A549 (cell line): ENCODE results near the gene LSG1. TPM values are rescaled to one million over a fixed set of nuclear protein-coding genes. Genes with fewer than 3 reads are reported as not detected.

Experiments used
- ATAC-seq, 2 experiments: fragments of 200-7000 bp in 1 of 2; fragments of >200 bp in 1 of 2; cut with Nextera tagmentation in 1 of 2; cut with Tn5 transposase in 1 of 2; 3 replicates each; pipeline versions ENCODE4 v1.8.0 to v1.9.1; 2018 to 2020; ENCODE audit warnings: mild to moderate bottlenecking in 1 of 2, moderate library complexity in 1 of 2
- CTCF ChIA-PET: fragments of 300-600 bp; sonication (Branson Sonifier 250); formaldehyde crosslinking; extraction: SDS; loops from one replicate; lab custom pipeline; 2021; ENCODE audit warnings: antibody characterized with exemption, inconsistent platforms; lab: Yijun Ruan, JAX
- POLR2A ChIA-PET: fragments of 350-600 bp; formaldehyde crosslinking; extraction: SDS; loops from one replicate; lab custom pipeline; 2021; ENCODE audit warnings: antibody characterized with exemption, inconsistent platforms; lab: Yijun Ruan, JAX
- DNase-seq, 2 experiments: peaks; one replicate each; pipeline versions ENCODE4 v3.0.0 to v3.0.0-alpha.2; 2011 to 2016; ENCODE audit warnings: low read depth in 1 of 2, low spot score in 1 of 2
- FAIRE-seq: peaks from 2 replicates; lab custom pipeline; 2011; peaks lifted over from hg19 to GRCh38; lab: Jason Lieb, UNC
- H3K27ac ChIP-seq, 2 experiments: fragments of >200 bp; sonication (Bioruptor Twin); formaldehyde crosslinking; 3 replicates each; pipeline ENCODE4 v1.5.1; 2016 to 2017
- H3K4me1 ChIP-seq: fragments of >200 bp; sonication (Bioruptor Twin); formaldehyde crosslinking; 3 replicates; pipeline ENCODE4 v1.6.1; 2016
- H3K4me2 ChIP-seq: fragments of >200 bp; sonication (Bioruptor Twin); formaldehyde crosslinking; 3 replicates; pipeline ENCODE4 v1.6.1; 2016
- H3K4me3 ChIP-seq: fragments of >200 bp; sonication (Bioruptor Twin); formaldehyde crosslinking; 3 replicates; pipeline ENCODE4 v1.5.1; 2016
- H3K9me3 ChIP-seq: fragments of >200 bp; sonication (Bioruptor Twin); formaldehyde crosslinking; 3 replicates; pipeline ENCODE4 v1.6.1; 2016
- CHD2 ChIP-seq: fragments of 150-350 bp; IDR thresholded peaks from 2 replicates; pipeline ENCODE4 v1.6.1; 2014; ENCODE audit warnings: low read length; ENCODE audit not compliant: partially characterized antibody
- FOSB ChIP-seq: fragments of 250-450 bp; sonication (Bioruptor Pico); IDR thresholded peaks from 2 replicates; pipeline ENCODE4 v1.5.0; 2020; ENCODE audit warnings: mild to moderate bottlenecking, moderate library complexity
- HDAC2 ChIP-seq: fragments of 200-600 bp; sonication (generic); IDR thresholded peaks from 2 replicates; pipeline ENCODE4 v1.6.1; 2016
- HOXB13 ChIP-seq: fragments of 250-450 bp; sonication (Bioruptor Pico); IDR thresholded peaks from 2 replicates; pipeline ENCODE4 v1.5.0; 2020; ENCODE audit warnings: low read depth, mild to moderate bottlenecking, moderate library complexity
- HOXB5 ChIP-seq: fragments of 250-450 bp; sonication (Bioruptor Pico); IDR thresholded peaks from 2 replicates; pipeline ENCODE4 v1.5.0; 2020; ENCODE audit warnings: mild to moderate bottlenecking, moderate library complexity
- JUN ChIP-seq, 2 experiments: fragments of >200 bp; sonication (Bioruptor Twin); formaldehyde crosslinking; IDR thresholded peaks; 2 replicates in 1 of 2; 3 replicates in 1 of 2; pipeline ENCODE4 v1.6.1; 2016 to 2017
- JUNB ChIP-seq: fragments of >200 bp; sonication (Bioruptor Twin); formaldehyde crosslinking; IDR thresholded peaks from 2 replicates; pipeline ENCODE4 v1.6.1; 2016
- KDM1A ChIP-seq: fragments of 200-600 bp; sonication (generic); IDR thresholded peaks from 2 replicates; pipeline ENCODE4 v1.6.1; 2016; ENCODE audit warnings: low read depth, mild to moderate bottlenecking
- MAZ ChIP-seq: fragments of 150-350 bp; IDR thresholded peaks from 2 replicates; pipeline ENCODE4 v1.6.1; 2014; ENCODE audit warnings: antibody characterized with exemption, low read depth, low read length, borderline replicate concordance
- RCOR1 ChIP-seq: fragments of 150-350 bp; IDR thresholded peaks from 2 replicates; pipeline ENCODE4 v1.6.1; 2014; ENCODE audit warnings: antibody characterized with exemption, low read length, low read depth
- RFX5 ChIP-seq: fragments of 450-650 bp; IDR thresholded peaks from 2 replicates; pipeline ENCODE4 v1.7.1; 2014; ENCODE audit warnings: antibody characterized with exemption, mild to moderate bottlenecking, moderate library complexity
- SMC3 ChIP-seq: fragments of >200 bp; sonication (Bioruptor Twin); formaldehyde crosslinking; IDR thresholded peaks from 3 replicates; pipeline ENCODE4 v1.6.1; 2018; ENCODE audit warnings: inconsistent platforms
- SREBF2 ChIP-seq: fragments of 450-650 bp; IDR thresholded peaks from 2 replicates; pipeline ENCODE4 v1.6.1; 2014; ENCODE audit warnings: mild to moderate bottlenecking, moderate library complexity
- ZSCAN20 ChIP-seq: fragments of 250-450 bp; sonication (Bioruptor Pico); IDR thresholded peaks from 2 replicates; pipeline ENCODE4 v1.8.0; 2022; ENCODE audit warnings: mild to moderate bottlenecking, moderate library complexity
- WGBS: methylation state at CpG from one replicate; pipeline ENCODE4 v1.1.6; 2017; ENCODE audit errors: missing lambda C conversion rate; 5-methylcytosine and 5-hydroxymethylcytosine counted together
- polyA plus RNA-seq, 4 experiments: library from polyadenylated mRNA; depleted of rRNA in 3 of 4; stranded (reverse); fragments of >200 nt; fragmentation: RNase III in 1 of 4; extraction: RNeasy Plus Mini Kit Qiagen cat#74134 plus additional on column Dnase treatment in 1 of 4; gene quantifications; 2 replicates in 3 of 4; 3 replicates in 1 of 4; pipeline ENCODE4 v1.2.3, GENCODE V29; 2011 to 2017
- TF ChIP-seq, protein P1 (sequence below): fragments of >200 bp; sonication (Bioruptor Twin); formaldehyde crosslinking; IDR thresholded peaks from 2 replicates; pipeline ENCODE4 v1.6.1; 2016
- TF ChIP-seq, protein P2 (sequence below): fragments of 250-450 bp; sonication (Bioruptor Pico); IDR thresholded peaks from 2 replicates; pipeline ENCODE4 v1.5.0; 2021; ENCODE audit warnings: mild to moderate bottlenecking, moderate library complexity, borderline replicate concordance

Gene LSG1
- polyA plus RNA-seq, 2 of the 4 experiments (the other 2 are of a cell fraction) = 37.4 to 70.3 TPM

- DNase-seq (no peak), ATAC-seq (no peak), FAIRE-seq (no peak)
- ChIA-PET CTCF (interaction anchor here (1.2 kb wide), 2 partner anchors 569 to 579 kb away, joined by 3 read pairs; partner anchors contain the start of gene XXYLT1), POLR2A (no interaction called here)
- 67% methylated on average over 15 of the region's 15 CpGs for WGBS
- H3K4me1 ChIP-seq = peaks cover 29% of the 10 kb centered on the region
- H3K4me3 ChIP-seq = no peak overlapping the region
- H3K27ac ChIP-seq = peak overlapping the region; percentile 4 to 37; a peak in 3 of 6 replicates
- H3K9me3 ChIP-seq = no peaks in the 10 kb centered on the region
- no peak overlapping the region; the same call in 2 of the 3 replicates for H3K4me2 ChIP-seq
- TF ChIP-seq RFX5 = no peak
- TF ChIP-seq, all 56 proteins: peak for 0
Measured at GRCh38 chr3:194691481-194692283, 19.7 kb upstream of the LSG1 start.

GRCh38 chr3:194690501-194691372 is 18.7 kb upstream of the LSG1 start:
- ATAC-seq = no peak
- ChIA-PET CTCF (interaction anchor here (1.2 kb wide), 1 partner anchor 580 kb away, joined by 3 read pairs; the partner anchor contains the start of gene XXYLT1), POLR2A (interaction anchor here (0.6 kb wide), 1 partner anchor 345 kb away, joined by 3 read pairs; no protein-coding TSS in a partner anchor)
- Histone ChIP-seq H3K9me3 (no peaks in the 10 kb centered on the region), H3K4me3 (no peak overlapping the region), H3K4me1 (peaks cover 30% of the 10 kb centered on the region), H3K27ac (peak overlapping the region; percentile 28 to 39; a peak in 5 of 6 replicates), H3K4me2 (peak overlapping the region; percentile 8; the same call in 2 of the 3 replicates)
- no peak for TF ChIP-seq HOXB13 (CRISPR knock-in tag)
- TF ChIP-seq CHD2 = no peak
- DNase-seq = no peak
- 56% methylated on average over 8 of the region's 8 CpGs for WGBS
- no peak for FAIRE-seq

- Histone ChIP-seq H3K4me2 (no peak overlapping the region), H3K4me1 (peaks cover 34% of the 10 kb centered on the region), H3K27ac (no peak overlapping the region), H3K4me3 (no peak overlapping the region), H3K9me3 (no peaks in the 10 kb centered on the region)
- ATAC-seq (no peak), DNase-seq (no peak), FAIRE-seq (no peak)
- TF ChIP-seq, protein P1, sequence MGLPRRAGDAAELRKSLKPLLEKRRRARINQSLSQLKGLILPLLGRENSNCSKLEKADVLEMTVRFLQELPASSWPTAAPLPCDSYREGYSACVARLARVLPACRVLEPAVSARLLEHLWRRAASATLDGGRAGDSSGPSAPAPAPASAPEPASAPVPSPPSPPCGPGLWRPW = no peak
- TF ChIP-seq SREBF2 (no peak), HOXB5 (no peak), JUN (IDR thresholded peaks at IDR 0.05) (no peak), HDAC2 (no peak), SMC3 (no peak), RCOR1 (no peak), KDM1A (no peak), FOSB (CRISPR knock-in tag) (no peak), ZSCAN20 (CRISPR knock-in tag) (no peak), MAZ (no peak), JUNB (no peak)
- TF ChIP-seq, protein P2, sequence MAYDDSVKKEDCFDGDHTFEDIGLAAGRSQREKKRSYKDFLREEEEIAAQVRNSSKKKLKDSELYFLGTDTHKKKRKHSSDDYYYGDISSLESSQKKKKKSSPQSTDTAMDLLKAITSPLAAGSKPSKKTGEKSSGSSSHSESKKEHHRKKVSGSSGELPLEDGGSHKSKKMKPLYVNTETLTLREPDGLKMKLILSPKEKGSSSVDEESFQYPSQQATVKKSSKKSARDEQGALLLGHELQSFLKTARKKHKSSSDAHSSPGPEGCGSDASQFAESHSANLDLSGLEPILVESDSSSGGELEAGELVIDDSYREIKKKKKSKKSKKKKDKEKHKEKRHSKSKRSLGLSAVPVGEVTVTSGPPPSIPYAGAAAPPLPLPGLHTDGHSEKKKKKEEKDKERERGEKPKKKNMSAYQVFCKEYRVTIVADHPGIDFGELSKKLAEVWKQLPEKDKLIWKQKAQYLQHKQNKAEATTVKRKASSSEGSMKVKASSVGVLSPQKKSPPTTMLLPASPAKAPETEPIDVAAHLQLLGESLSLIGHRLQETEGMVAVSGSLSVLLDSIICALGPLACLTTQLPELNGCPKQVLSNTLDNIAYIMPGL = no peak
- ChIA-PET POLR2A (no interaction called here), CTCF (interaction anchor here (1.6 to 5.5 kb wide), 3 partner anchors 19 to 433 kb away, joined by 5 to 30 read pairs (median 6); partner anchors contain the start of gene LSG1)
- 88% methylated on average over 9 of the region's 9 CpGs for WGBS
Measured at GRCh38 chr3:194689493-194689944, 17.5 kb upstream of the LSG1 start.
